ENCODE data around the gene SLC2A13. TPM values are rescaled to one million over a fixed set of nuclear protein-coding genes. Genes with fewer than 3 reads are reported as not detected.

SLC2A13 gene
- total RNA-seq, 2 donors from 2014 or later = 10.3 to 12.9 TPM

DNA sequence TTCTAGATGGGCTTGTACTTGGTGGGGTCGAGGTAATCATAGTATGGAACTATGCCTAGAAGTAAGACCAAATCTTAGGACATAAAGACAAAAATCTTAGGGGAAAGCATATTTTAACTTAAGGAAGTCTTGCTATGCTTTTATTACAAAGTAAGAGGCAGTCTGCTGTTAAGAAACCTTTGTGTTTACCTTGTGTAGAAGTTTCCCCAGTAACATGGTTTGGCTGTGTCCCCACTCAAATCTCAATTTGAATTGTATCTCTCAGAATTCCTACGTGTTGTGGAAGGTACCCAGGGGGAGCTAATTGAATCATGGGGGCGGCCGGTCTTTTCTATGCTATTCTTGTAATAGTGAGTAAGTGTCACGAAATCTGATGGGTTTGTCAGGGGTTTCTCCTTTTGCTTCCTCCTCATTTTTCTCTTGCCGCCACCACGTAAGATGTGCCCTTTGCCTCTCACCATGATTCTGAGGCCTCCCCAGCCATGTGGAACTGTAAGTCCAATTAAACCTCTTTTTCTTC is 323.8 kb downstream of the SLC2A13 start:
- Histone ChIP-seq H3K9me3 (ENCODE audit: control insufficient read depth, low read length) (no peaks in the 10 kb centered on the region), H3K27me3 (ENCODE audit: control insufficient read depth, insufficient read depth, low read length, poor library complexity, severe bottlenecking) (no peaks in the 10 kb centered on the region), H3K27ac (ENCODE audit: low read depth, low read length) (no peak overlapping the region), H3K4me3 (ENCODE audit: low read length) (no peak overlapping the region), H3K9ac (ENCODE audit: extremely low read depth, low read length, poor library complexity, severe bottlenecking) (no peak overlapping the region), H3K4me1 (ENCODE audit: control insufficient read depth, insufficient read depth, low read length) (no peaks in the 10 kb centered on the region), H3K36me3 (ENCODE audit: control insufficient read depth, insufficient read depth, low read length) (no peaks in the 10 kb centered on the region)
- Mint-ChIP-seq H3K27ac (no peak overlapping the region), H3K9me3 (peaks cover 6% of the 10 kb centered on the region), H3K36me3 (ENCODE audit: low read depth) (peaks cover 6% of the 10 kb centered on the region), H3K4me3 (no peak overlapping the region), H3K4me1 (no peaks in the 10 kb centered on the region), H3K27me3 (ENCODE audit: insufficient read depth) (no peaks in the 10 kb centered on the region)
- 75 to 100% methylated on average over 1 to 7 of the region's 7 CpGs for WGBS, 2 experiments (ENCODE audit: insufficient coverage in 1 of 2, insufficient read length in 1 of 2)
- no peak for DNase-seq
- TF ChIP-seq, protein P1, sequence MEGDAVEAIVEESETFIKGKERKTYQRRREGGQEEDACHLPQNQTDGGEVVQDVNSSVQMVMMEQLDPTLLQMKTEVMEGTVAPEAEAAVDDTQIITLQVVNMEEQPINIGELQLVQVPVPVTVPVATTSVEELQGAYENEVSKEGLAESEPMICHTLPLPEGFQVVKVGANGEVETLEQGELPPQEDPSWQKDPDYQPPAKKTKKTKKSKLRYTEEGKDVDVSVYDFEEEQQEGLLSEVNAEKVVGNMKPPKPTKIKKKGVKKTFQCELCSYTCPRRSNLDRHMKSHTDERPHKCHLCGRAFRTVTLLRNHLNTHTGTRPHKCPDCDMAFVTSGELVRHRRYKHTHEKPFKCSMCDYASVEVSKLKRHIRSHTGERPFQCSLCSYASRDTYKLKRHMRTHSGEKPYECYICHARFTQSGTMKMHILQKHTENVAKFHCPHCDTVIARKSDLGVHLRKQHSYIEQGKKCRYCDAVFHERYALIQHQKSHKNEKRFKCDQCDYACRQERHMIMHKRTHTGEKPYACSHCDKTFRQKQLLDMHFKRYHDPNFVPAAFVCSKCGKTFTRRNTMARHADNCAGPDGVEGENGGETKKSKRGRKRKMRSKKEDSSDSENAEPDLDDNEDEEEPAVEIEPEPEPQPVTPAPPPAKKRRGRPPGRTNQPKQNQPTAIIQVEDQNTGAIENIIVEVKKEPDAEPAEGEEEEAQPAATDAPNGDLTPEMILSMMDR (conservative IDR thresholded peaks at IDR 0.05) = no peak

DNA sequence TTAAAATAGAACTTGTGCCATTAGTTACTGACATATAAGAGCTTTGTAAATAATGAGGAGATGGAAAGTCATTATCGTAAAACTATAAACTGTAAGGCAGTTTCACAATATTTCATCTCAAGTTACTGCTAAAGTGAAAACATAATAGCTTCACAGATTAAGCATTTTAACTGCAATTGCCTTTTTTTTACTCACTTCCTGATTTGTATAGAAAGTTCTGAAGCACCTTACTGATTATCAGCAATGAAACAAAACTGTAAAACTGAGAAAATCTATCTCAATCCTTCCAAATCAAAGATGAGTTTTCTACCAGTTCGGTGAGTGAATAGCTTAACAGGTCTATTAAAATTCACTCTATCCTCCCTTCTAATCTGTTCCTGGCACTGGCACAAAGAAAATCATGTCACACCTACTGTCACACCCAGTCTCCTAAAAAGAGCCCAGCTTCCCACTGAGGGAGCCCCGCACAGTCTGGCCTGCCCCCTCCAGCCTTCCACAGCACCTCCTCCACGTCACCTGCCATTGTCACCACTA is 324.9 kb downstream of the SLC2A13 start:
- no peak for DNase-seq
- H3K27me3 Mint-ChIP-seq (ENCODE audit: insufficient read depth) = no peaks in the 10 kb centered on the region
- TF ChIP-seq, protein P1 (conservative IDR thresholded peaks at IDR 0.05) = no peak
- Histone ChIP-seq H3K27ac (ENCODE audit: low read depth, low read length) (no peak overlapping the region), H3K9ac (ENCODE audit: extremely low read depth, low read length, poor library complexity, severe bottlenecking) (no peak overlapping the region), H3K4me1 (ENCODE audit: control insufficient read depth, insufficient read depth, low read length) (no peaks in the 10 kb centered on the region), H3K9me3 (ENCODE audit: control insufficient read depth, low read length) (no peaks in the 10 kb centered on the region), H3K36me3 (ENCODE audit: control insufficient read depth, insufficient read depth, low read length) (no peaks in the 10 kb centered on the region), H3K4me3 (ENCODE audit: low read length) (no peak overlapping the region), H3K27me3 (ENCODE audit: control insufficient read depth, insufficient read depth, low read length, poor library complexity, severe bottlenecking) (no peaks in the 10 kb centered on the region)
- no peak overlapping the region for H3K4me3 Mint-ChIP-seq
- 88 to 100% methylated on average over 1 to 4 of the region's 4 CpGs for WGBS, 2 experiments (ENCODE audit: insufficient coverage in 1 of 2, insufficient read length in 1 of 2)
- no peaks in the 10 kb centered on the region for H3K4me1 Mint-ChIP-seq
- H3K9me3 Mint-ChIP-seq = peaks cover 6% of the 10 kb centered on the region
- H3K27ac Mint-ChIP-seq = no peak overlapping the region
- peaks cover 6% of the 10 kb centered on the region for H3K36me3 Mint-ChIP-seq (ENCODE audit: low read depth)

DNA sequence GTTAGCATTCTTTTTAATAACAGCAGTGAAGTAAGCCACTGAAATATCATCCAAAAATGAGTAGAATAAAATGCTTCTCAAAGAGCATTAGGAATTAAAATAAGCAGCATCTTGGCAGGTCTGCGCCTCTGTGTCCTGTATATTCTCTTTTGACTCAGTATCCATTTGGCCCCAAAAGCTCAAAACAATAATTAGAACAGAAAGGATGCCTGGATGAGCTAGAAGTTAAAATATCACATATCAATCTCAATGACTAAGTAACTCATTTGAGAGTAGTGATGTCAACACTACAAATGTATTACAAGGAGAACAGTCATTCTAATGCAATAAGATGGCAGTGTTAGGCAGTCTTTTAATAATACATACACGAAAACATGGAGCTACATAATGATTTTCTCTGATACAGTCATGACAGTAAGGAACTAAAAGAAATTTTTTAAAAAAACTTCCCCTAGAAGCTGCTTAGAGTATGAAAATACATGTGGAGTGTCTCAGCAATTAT is 325.4 kb downstream of the SLC2A13 start:
- Histone ChIP-seq H3K4me3 (ENCODE audit: low read length) (no peak overlapping the region), H3K9ac (ENCODE audit: extremely low read depth, low read length, poor library complexity, severe bottlenecking) (no peak overlapping the region), H3K9me3 (ENCODE audit: control insufficient read depth, low read length) (no peaks in the 10 kb centered on the region), H3K36me3 (ENCODE audit: control insufficient read depth, insufficient read depth, low read length) (no peaks in the 10 kb centered on the region), H3K27ac (ENCODE audit: low read depth, low read length) (no peak overlapping the region), H3K4me1 (ENCODE audit: control insufficient read depth, insufficient read depth, low read length) (no peaks in the 10 kb centered on the region), H3K27me3 (ENCODE audit: control insufficient read depth, insufficient read depth, low read length, poor library complexity, severe bottlenecking) (no peaks in the 10 kb centered on the region)
- no peaks in the 10 kb centered on the region for H3K27me3 Mint-ChIP-seq (ENCODE audit: insufficient read depth)
- no peaks in the 10 kb centered on the region for H3K4me1 Mint-ChIP-seq
- DNase-seq = no peak
- no peak overlapping the region for H3K4me3 Mint-ChIP-seq
- no peak overlapping the region for H3K27ac Mint-ChIP-seq
- TF ChIP-seq, protein P1 (conservative IDR thresholded peaks at IDR 0.05) = no peak
- WGBS, 2 experiments (ENCODE audit: insufficient coverage in 1 of 2, insufficient read length in 1 of 2) = 100% methylated on average over 1 to 2 of the region's 2 CpGs
- H3K36me3 Mint-ChIP-seq (ENCODE audit: low read depth) = peaks cover 6% of the 10 kb centered on the region
- H3K9me3 Mint-ChIP-seq = peaks cover 6% of the 10 kb centered on the region
